CD14-positive monocyte (primary cell): Measurements from ENCODE around the gene LRRFIP1. TPM values are rescaled to one million over a fixed set of nuclear protein-coding genes. Genes with fewer than 3 reads are reported as not detected.
A peak's percentile ranks its signal among the peaks of the same experiment; 100 is the strongest.

Experiments
- DNase-seq, 3 donors: peaks; one replicate each; pipeline ENCODE4 v3.0.0-alpha.2; 2011 to 2022
- H2AFZ ChIP-seq: 2 replicates; pipeline ENCODE4 v1.6.0; 2012; ENCODE audit warnings: mild to moderate bottlenecking, low read depth, low read length, inconsistent platforms; ENCODE audit not compliant: insufficient read depth, poor library complexity, severe bottlenecking
- H3K27ac ChIP-seq, 2 donors: 1 replicate in 1 of 2; 2 replicates in 1 of 2; pipeline ENCODE4 v1.5.1; 2012 to 2013; ENCODE audit warnings: low read length in 2 of 2, control low read depth in 1 of 2, inconsistent platforms in 1 of 2, low read depth in 1 of 2, mild to moderate bottlenecking in 1 of 2
- H3K27me3 ChIP-seq, 2 donors: one replicate each; pipeline versions ENCODE4 v1.6.0 to v1.6.1; 2011 to 2013; ENCODE audit warnings: low read length in 2 of 2; ENCODE audit not compliant: control insufficient read depth in 2 of 2, insufficient read depth in 2 of 2
- H3K36me3 ChIP-seq, 2 donors: replicated peaks in 1 of 2; 1 replicate in 1 of 2; 2 replicates in 1 of 2; pipeline versions ENCODE4 v1.5.1 to v1.6.1; 2012 to 2013; ENCODE audit warnings: low read length in 2 of 2, control low read depth in 1 of 2, inconsistent platforms in 1 of 2, mild to moderate bottlenecking in 1 of 2; ENCODE audit not compliant: insufficient read depth in 2 of 2, control insufficient read depth in 1 of 2
- H3K4me1 ChIP-seq, 2 donors: 1 replicate in 1 of 2; 2 replicates in 1 of 2; pipeline versions ENCODE4 v1.5.1 to v1.6.1; 2012 to 2013; ENCODE audit warnings: low read length in 2 of 2, control low read depth in 1 of 2, inconsistent platforms in 1 of 2, mild to moderate bottlenecking in 1 of 2, moderate library complexity in 1 of 2; ENCODE audit not compliant: insufficient read depth in 2 of 2, control insufficient read depth in 1 of 2
- H3K4me2 ChIP-seq: replicated peaks from 2 replicates; pipeline ENCODE3; 2012; ENCODE audit warnings: low read length, moderate library complexity, mild to moderate bottlenecking; ENCODE audit not compliant: poor library complexity, severe bottlenecking; ENCODE audit errors: extremely low read depth
- H3K4me3 ChIP-seq, 3 experiments: fragments of 200-600 bp in 1 of 3; sonication (generic) in 1 of 3; replicated peaks in 1 of 3; 1 replicate in 2 of 3; 2 replicates in 1 of 3; pipeline ENCODE4 v1.5.1; 2011 to 2013; ENCODE audit warnings: low read length in 3 of 3, mild to moderate bottlenecking in 3 of 3, control low read depth in 2 of 3, low read depth in 2 of 3, inconsistent platforms in 1 of 3, moderate library complexity in 1 of 3
- H3K79me2 ChIP-seq: 2 replicates; pipeline ENCODE4 v1.6.0; 2012; ENCODE audit warnings: mild to moderate bottlenecking, control low read depth, inconsistent platforms, low read length, moderate library complexity; ENCODE audit not compliant: insufficient read depth
- H3K9ac ChIP-seq: 2 replicates; pipeline ENCODE4 v1.6.0; 2017; ENCODE audit warnings: low read length, mild to moderate bottlenecking; ENCODE audit not compliant: insufficient read depth, poor library complexity, severe bottlenecking
- H3K9me3 ChIP-seq, 2 donors: replicated peaks in 1 of 2; 1 replicate in 1 of 2; 2 replicates in 1 of 2; pipeline versions ENCODE4 v1.5.1 to v1.6.1; 2012 to 2013; ENCODE audit warnings: low read length in 2 of 2, control low read depth in 1 of 2; ENCODE audit not compliant: control insufficient read depth in 1 of 2, insufficient read depth in 1 of 2
- H4K20me1 ChIP-seq: 2 replicates; pipeline ENCODE4 v1.6.0; 2012; ENCODE audit warnings: mild to moderate bottlenecking, low read length, control low read depth, moderate library complexity; ENCODE audit not compliant: insufficient read depth
- H3K27ac Mint-ChIP-seq, 7 donors: one replicate each; pipeline ENCODE4 v1.8.0; 2020; ENCODE audit warnings: mild to moderate bottlenecking in 7 of 7, mixed read lengths in 7 of 7, moderate library complexity in 6 of 7, inconsistent platforms in 2 of 7
- H3K27me3 Mint-ChIP-seq, 3 donors: one replicate each; pipeline ENCODE4 v1.8.0; 2021 to 2022; ENCODE audit warnings: low read depth in 3 of 3, mild to moderate bottlenecking in 3 of 3, mixed read lengths in 3 of 3, moderate library complexity in 3 of 3, inconsistent platforms in 1 of 3
- H3K36me3 Mint-ChIP-seq, 2 donors: one replicate each; pipeline ENCODE4 v1.8.0; 2020; ENCODE audit warnings: mixed read lengths in 2 of 2, inconsistent platforms in 1 of 2, mild to moderate bottlenecking in 1 of 2
- H3K4me1 Mint-ChIP-seq: one replicate; pipeline ENCODE4 v1.8.0; 2020; ENCODE audit warnings: mild to moderate bottlenecking, mixed read lengths
- H3K4me3 Mint-ChIP-seq, 2 donors: one replicate each; pipeline ENCODE4 v1.8.0; 2020; ENCODE audit warnings: mild to moderate bottlenecking in 2 of 2, mixed read lengths in 2 of 2, moderate library complexity in 1 of 2
- H3K9me3 Mint-ChIP-seq, 7 donors: one replicate each; pipeline ENCODE4 v1.8.0; 2020 to 2022; ENCODE audit warnings: mixed read lengths in 7 of 7, mild to moderate bottlenecking in 6 of 7, moderate library complexity in 6 of 7, inconsistent platforms in 2 of 7
- WGBS: methylation state at CpG from one replicate; pipeline ENCODE4 v1.1.5; 2013; ENCODE audit warnings: missing lambda C conversion rate; ENCODE audit not compliant: insufficient coverage; 5-methylcytosine and 5-hydroxymethylcytosine counted together
- intact Hi-C, 2 donors: fragments of 100-400 bp; cut with micrococcal nuclease; formaldehyde crosslinking; loops; one replicate each; pipeline versions ENCODE4 v1.15.0 to v1.15.1; 2023
- polyA plus RNA-seq, 3 donors: library from polyadenylated mRNA; depleted of rRNA in 1 of 3; unstranded in 2 of 3; stranded (reverse) in 1 of 3; fragments of 300-500 nt in 2 of 3; fragments of >200 nt in 1 of 3; fragmentation: Illumina TruSeq in 2 of 3; gene quantifications; 1 replicate in 2 of 3; 2 replicates in 1 of 3; pipeline ENCODE4 v1.2.3, GENCODE V29; 2012 to 2021
- TF ChIP-seq, protein P1 (sequence below): fragments of 200-600 bp; IDR thresholded peaks from one replicate; pipeline ENCODE4 v1.8.0; 2022; ENCODE audit warnings: antibody characterized with exemption, mild to moderate bottlenecking

LRRFIP1 gene
- polyA plus RNA-seq, 3 donors = 67.3 to 148 (median 98.3) TPM

DNA sequence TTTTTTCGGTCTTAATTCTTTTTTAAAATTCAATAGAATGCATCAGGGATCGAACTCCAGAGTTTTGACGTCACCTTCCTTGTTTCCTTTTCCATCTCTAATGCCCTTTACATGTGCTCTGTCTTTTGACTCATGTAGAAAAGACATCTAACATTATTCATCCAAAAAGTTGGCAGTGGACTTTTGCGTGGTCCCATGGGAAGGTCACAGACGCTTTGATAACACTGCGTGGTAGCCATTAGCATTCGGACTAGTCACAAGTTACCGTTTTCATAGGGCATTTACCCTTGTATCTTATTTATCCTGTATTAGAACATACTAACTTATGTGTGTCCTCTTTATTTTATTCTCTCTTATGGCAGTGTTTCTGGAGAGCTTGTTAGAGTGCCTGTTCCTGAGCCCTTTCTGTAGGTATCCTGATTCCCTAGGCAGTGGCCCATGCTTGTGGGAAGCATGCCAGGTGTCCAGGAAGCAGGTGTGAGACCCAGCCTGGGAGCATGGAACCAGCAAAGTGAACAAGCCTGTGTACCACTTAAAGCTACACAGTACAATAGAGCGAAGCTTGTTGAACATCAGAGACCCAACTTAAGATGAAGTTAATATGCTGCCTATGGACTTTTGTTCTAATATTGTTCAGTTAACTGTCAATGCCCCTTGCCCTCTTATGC, 97.6 kb downstream of the LRRFIP1 start:
- peaks cover 100% of the 10 kb centered on the region for H4K20me1 ChIP-seq
- intact Hi-C loops = loop anchor here (5.0 kb wide), 2 partner anchors 33 to 53 kb away; no protein-coding TSS in a partner anchor
- H3K9me3 ChIP-seq = no peaks in the 10 kb centered on the region
- peaks cover 60% of the 10 kb centered on the region for H3K4me1 Mint-ChIP-seq
- TF ChIP-seq, protein P1, sequence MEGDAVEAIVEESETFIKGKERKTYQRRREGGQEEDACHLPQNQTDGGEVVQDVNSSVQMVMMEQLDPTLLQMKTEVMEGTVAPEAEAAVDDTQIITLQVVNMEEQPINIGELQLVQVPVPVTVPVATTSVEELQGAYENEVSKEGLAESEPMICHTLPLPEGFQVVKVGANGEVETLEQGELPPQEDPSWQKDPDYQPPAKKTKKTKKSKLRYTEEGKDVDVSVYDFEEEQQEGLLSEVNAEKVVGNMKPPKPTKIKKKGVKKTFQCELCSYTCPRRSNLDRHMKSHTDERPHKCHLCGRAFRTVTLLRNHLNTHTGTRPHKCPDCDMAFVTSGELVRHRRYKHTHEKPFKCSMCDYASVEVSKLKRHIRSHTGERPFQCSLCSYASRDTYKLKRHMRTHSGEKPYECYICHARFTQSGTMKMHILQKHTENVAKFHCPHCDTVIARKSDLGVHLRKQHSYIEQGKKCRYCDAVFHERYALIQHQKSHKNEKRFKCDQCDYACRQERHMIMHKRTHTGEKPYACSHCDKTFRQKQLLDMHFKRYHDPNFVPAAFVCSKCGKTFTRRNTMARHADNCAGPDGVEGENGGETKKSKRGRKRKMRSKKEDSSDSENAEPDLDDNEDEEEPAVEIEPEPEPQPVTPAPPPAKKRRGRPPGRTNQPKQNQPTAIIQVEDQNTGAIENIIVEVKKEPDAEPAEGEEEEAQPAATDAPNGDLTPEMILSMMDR = no peak
- H3K27ac Mint-ChIP-seq = peak overlapping the region; percentile 45 to 92 (median 83)
- no peak overlapping the region for H2AFZ ChIP-seq
- H3K4me3 ChIP-seq = peak overlapping the region in 1 of 3 experiments; percentile 3
- peak overlapping the region; percentile 15 for H3K4me2 ChIP-seq
- peaks cover 100% of the 10 kb centered on the region for H3K79me2 ChIP-seq
- H3K27me3 ChIP-seq = no peaks in the 10 kb centered on the region
- peak overlapping the region; percentile 22 to 72 for H3K27ac ChIP-seq
- H3K9ac ChIP-seq = no peak overlapping the region
- H3K36me3 Mint-ChIP-seq = peaks cover 62 to 68% of the 10 kb centered on the region in 2 donors
- peaks cover 24 to 59% of the 10 kb centered on the region in 2 donors for H3K36me3 ChIP-seq
- peaks cover 34 to 49% of the 10 kb centered on the region in 2 donors for H3K4me1 ChIP-seq
- DNase-seq = no peak
- H3K27me3 Mint-ChIP-seq = peaks cover 0 to 2% (median 1%) of the 10 kb centered on the region in 3 donors
- H3K4me3 Mint-ChIP-seq = peak overlapping the region in 1 of 2 donors; percentile 15
- WGBS = 100% methylated on average over 6 of the region's 9 CpGs
- H3K9me3 Mint-ChIP-seq = no peaks in the 10 kb centered on the region

DNA sequence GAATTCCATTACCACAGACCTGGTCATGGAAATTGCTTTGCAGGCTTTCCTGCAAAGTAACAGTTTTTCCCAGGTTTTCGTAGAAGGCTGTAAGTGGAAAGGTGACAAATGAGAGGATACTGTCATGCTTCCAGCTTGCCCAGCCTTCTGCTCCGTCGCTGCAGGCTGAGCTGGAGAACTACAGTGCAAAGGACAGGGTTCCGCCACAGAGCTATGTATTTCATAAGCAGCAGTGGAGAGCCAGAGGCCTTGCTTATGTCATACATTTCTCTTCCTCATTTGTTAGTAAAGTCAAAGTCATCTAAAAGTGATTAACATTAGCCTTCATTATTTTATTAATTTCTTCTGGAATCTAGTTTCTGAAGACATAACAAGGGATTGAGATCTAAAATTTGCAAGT, 98.3 kb downstream of the LRRFIP1 start:
- 6% methylated on average over 4 of the region's 4 CpGs for WGBS
- peak overlapping the region; percentile 57 to 93 (median 88) for H3K27ac Mint-ChIP-seq
- no peaks in the 10 kb centered on the region for H3K9me3 Mint-ChIP-seq
- Histone ChIP-seq H3K9ac (no peak overlapping the region), H4K20me1 (peaks cover 100% of the 10 kb centered on the region), H3K9me3 (no peaks in the 10 kb centered on the region), H3K4me2 (peak overlapping the region; percentile 15), H3K4me1 (peaks cover 34 to 55% of the 10 kb centered on the region in 2 donors), H3K36me3 (peaks cover 21 to 57% of the 10 kb centered on the region in 2 donors), H3K27me3 (no peaks in the 10 kb centered on the region), H3K4me3 (peak overlapping the region in 1 of 3 experiments; percentile 3), H3K27ac (peak overlapping the region in 1 of 2 donors; percentile 72), H2AFZ (no peak overlapping the region), H3K79me2 (peaks cover 100% of the 10 kb centered on the region)
- H3K36me3 Mint-ChIP-seq = peaks cover 63 to 68% of the 10 kb centered on the region in 2 donors
- H3K27me3 Mint-ChIP-seq = peaks cover 0 to 2% (median 1%) of the 10 kb centered on the region in 3 donors
- peak; percentile 82 to 89 (median 84) for DNase-seq
- H3K4me1 Mint-ChIP-seq = peaks cover 65% of the 10 kb centered on the region
- intact Hi-C loops = loop anchor here (5.0 kb wide), 2 partner anchors 33 to 53 kb away; no protein-coding TSS in a partner anchor
- TF ChIP-seq, protein P1 = no peak
- no peak overlapping the region for H3K4me3 Mint-ChIP-seq
